GM19351 (cell line): ENCODE results near the gene TEX13D.
"Not testable (repeated sequence)": the region's sequence is repeated elsewhere in the genome, so short reads cannot be mapped to it uniquely, and the experiment has no call there.

Source experiments
- ATAC-seq: cut with Tn5 transposase; IDR thresholded peaks from one replicate; pipeline ENCODE4 v1.9.1; 2021; ENCODE audit warnings: mild to moderate bottlenecking, moderate library complexity; ENCODE audit not compliant: unreplicated experiment

TEX13D gene

DNA sequence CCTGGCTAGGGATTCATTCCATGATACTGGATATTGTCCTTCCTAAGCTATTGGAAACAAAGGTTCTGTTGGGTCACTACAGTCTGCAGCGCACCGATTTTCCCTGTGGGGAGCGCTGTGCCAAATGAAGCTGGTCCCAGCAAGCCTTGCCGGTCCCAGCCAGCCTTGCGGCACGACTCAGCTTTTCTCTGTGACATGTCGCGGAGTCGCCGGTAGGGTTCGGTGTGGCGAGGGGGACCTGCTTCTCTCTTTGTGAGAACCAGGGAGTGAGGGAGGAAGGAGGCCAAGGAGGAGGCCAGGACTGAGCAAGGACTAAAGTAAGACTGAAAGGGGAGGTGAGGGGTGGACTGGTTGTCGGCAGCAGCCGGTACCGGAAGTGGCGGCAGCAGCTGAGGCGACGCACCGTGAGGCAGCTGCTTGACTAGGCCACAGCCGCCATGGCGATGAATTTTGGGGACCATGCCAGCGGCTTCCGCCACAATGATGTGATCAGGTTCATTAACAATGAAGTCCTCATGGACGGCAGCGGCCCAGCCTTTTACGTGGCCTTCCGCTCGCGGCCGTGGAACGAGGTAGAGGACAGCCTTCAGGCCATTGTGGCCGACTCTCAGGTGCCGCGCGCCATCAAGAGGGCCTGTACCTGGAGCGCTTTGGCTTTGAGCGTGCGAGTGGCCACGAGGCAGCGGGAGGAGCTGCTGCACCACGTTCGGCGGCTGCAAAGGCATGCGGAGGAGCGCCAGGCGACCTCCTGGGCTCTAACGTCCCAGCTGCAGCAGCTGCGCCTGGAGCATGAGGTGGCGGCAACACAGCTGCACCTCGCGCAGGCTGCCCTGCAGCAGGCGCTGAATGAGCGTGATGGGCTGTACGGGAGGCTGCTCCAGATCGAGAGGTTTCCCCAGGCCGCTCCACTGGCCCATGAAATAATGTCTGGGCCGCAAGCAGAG, at the start of gene TEX13D:
Gene TEX13D (plus strand): TSS at position 180 of the 944 bp plus-strand sequence. CDS start 258 bp downstream, at position 438.
- no peak for ATAC-seq

DNA sequence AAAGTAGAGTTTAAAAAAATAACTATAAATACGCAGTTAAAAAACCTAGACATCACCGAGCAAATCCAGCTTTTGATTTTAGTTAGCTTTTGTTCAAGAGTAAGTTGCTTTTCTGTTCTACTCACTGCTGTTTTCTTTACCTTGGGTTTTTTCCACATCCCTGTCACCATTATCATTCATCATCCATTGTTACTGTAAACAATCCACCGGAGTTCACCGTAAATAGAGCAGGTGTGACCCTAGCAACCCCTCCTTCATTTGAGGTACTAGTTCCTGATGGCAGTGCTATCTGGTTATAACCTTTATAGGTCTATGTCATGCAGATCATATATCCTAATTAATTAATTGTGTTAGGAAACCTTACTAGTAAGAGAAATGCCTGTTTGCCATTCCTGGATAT, 43.0 kb upstream of the TEX13D start:
- no peak for ATAC-seq

DNA sequence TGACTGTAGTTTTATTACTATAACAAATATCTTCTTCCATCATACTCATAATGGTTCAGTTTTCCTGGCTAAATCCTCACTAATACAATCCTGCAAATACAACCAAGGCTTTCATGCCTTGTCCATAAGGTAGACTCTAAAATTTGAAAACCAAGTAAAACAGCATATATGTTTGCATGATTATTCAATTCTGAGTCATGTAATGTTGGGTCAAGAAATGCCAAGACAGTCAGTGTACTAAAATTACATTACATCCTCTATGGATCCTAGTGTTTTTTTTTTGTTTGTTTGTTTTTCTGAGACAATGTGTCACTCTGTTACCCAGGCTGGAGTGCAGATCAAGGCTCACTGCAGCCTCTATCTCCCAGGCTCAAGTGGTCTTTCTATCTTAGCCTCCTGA, 38.6 kb upstream of the TEX13D start:
- ATAC-seq: no peak

DNA sequence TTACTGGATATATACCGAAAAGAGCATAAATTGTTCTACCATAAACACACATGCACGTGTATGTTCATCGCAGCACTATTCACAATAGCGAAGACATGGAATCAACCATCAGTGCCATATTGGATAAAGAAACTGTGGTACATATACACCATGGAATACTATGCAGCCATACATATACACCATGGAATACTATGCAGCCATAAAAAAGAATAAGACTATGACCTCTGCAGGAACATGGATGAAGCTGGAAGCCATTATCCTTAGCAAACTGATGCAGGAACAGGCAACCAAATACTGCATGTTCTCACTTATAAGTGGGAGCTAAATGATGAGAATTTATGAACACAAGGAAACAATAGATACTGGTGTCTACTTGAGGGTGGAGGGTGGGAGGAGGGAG, 33.1 kb upstream of the TEX13D start:
- not testable (repeated sequence) for ATAC-seq

DNA sequence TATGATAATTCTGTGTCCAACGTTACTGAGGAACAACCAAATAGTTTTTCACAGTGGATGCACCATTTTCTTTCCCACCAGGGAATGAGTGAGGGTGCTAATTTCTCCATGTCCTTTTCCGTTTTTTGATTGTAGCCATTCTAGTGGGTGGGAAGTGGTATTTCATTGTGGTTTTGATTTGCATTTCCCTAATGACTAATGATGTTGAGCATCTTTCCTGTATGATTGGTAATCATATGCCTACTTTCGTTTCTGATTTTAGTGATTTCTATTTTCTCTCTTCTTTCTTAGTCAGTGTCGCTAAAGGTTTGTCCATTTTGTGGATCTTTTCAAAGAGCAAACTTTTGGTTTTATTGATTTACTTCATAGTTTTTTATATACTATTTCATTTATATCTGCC, 32.1 kb upstream of the TEX13D start:
- ATAC-seq: no peak

DNA sequence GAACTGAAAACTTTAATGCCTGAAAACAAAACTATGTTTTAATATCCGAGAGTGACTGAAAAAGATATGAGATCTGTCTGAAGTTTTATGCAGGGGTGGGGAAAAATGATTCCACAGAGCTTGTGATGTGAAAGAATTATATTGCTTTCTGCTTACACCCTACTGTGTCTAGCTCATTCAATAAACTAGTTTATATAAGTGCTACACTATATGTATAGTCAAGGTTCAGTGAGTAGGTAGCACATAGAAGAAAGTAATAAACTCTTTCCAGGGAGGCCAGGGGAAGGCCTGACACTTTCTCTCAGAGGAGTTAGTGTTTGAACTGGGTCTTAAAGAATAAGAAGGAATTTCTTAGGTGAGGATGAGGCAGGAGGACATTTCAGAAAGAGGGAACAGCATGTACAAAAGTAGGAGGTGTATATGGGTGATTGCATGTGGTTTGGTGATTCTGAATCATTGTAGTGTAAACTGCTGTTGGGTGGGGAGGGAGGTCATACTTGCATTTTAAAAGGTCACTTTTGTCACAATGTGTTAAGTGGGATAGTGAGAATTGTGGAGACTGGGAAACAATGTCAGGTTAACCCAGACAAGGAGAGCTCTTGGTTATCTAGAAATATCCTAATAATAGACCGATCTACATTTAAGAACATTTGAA, 25.1 kb upstream of the TEX13D start:
- no peak for ATAC-seq

DNA sequence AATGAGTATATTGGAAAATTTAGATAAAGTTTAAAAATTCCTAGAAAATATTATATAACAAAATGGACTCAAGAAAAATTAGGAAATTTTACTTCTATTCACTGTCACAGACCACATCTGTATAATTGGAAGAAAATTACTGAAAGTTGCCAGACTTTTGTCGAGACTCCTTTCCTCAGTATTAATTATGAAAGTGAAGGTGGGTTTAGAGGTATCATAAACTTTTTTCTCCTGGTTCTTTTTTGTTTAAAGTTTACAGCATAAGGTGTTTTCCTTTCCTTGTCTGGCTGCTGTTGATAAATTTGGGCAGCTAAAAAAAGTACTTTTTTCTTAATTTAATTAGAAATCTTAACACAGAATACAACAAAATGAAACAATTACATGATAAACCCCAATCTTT, 6.7 kb upstream of the TEX13D start:
- no peak for ATAC-seq

DNA sequence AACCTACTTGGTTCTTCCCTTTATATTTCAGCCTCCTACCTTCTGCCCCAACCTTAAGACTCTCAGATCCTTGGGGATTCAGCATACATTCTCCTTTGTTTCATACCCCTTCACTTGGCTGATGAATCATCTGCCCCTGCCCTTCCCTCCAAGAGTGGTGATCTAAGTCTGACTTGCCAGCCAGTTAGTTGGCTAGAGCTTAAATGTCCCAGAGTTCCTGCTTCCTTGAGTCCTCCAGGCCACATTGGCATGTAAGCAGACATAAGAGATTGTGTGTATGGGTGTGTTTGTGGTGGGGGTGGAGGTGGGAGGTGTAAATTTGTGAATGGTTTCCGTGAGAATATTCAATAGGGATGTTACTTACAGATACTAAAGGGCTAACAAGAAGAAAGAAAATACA, 3.7 kb upstream of the TEX13D start:
- no peak for ATAC-seq

DNA sequence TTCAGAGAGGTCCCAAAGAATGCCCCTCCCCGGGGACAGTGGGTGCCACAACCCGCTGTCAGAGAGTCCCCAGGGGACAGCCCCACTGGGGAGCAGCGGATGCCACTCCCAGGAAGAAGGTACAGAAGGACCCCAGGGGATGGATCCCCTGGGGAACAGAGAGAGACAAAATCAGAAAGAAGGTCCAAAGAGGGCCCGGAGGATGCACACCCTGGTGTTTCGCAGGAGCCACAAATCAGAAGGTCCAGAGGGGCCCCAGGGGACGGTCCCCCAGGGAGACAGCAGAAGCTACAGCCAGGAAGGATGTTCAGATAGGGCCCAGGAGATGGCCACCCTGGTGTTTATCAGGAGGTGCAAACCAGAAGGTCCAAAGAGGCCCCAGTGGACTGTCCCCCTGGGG, 1.4 kb downstream of the TEX13D start:
- no peak for ATAC-seq

DNA sequence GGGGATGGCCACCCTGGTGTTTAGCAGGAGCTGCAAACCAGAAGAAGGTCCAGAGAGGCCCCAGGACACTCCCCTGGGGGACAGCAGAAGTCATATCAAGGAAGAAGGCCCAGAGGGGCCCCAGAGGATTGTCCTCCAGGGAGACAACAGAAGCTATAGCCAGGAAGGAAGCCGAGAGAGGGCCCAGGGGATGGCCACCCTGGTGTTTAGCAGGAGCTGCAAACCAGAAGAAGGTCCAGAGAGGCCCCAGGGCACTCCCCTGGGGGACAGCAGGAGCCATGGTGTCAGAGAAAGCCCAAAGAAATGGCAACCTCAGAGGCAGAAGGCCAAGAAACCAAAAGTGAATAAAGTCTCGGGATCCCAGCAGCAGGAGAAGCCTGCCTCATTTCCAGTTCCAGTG, 2.1 kb downstream of the TEX13D start:
- not testable (repeated sequence) for ATAC-seq

DNA sequence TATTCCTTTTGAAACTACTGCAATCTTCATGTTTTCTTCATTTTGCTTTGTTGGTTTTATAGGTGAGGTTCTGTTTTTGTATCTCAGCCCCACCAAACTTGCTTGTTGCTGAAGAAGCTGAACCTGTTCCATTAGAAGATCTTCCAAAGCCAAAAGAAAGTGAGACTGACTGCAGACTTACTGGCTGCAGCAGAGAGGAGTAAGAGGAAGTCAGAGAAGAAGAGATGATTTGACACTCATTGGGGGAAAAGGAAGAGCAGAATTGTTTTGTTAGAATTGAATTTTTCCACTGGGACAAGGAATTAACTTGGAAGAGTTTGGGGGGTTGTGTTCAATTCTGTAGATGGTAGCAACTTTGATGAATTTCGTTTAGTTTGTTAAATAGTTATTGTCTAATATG, 3.1 kb downstream of the TEX13D start:
- peak; percentile 42 for ATAC-seq

DNA sequence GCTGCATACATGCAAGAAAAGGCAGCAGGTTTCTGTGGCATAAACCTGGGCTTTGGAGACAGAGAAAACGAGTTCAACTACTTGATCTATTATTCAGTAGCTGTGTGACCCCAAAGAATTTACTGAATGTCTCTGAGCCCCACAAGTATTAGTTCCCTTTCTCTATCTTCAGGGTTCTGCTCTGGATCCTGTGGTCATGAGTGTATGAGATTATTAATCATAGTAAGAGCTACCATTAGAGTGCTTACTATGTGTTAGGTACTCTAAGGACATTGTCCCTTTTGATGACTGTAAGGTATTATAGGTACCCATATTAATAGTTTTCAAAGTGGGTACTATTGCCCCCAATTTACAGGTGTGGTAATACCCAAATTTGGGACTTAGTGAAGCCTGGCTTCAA, 5.5 kb downstream of the TEX13D start:
- no peak for ATAC-seq

DNA sequence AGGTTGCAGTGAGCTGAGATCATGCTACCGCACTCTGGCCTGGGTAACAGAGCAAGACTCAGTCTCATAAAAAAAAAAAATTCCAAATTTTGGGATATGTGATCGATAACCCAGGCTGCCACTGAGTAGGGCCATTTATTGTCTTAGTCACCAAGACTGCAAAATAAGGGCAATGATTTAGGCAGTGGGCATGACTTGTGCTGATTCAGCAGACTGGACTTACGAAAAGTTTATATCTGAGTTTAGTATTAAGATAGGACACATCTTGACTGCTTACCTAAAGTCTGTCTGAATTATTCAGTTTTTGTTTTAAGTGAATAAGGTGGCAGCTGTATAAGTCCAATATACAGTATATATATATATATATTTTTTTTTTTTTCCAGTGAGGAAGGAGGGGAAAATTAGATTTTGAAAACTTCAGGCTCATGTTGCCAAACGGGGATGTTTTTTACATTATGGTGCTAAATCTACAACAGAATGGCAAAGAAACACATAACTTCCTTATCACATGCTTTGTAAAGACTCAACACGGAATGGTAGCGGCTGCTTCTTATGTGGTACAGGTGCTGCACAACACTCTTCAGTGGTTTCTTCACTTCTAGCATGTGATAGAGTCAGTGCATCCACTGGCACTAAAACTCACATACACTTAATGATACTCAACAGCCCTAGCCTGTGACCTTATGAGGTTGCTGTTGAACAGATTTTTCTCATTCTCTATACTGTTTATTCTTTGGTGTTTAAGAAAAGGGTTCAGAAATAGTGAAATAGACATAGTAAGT, 6.5 kb downstream of the TEX13D start:
- no peak for ATAC-seq

DNA sequence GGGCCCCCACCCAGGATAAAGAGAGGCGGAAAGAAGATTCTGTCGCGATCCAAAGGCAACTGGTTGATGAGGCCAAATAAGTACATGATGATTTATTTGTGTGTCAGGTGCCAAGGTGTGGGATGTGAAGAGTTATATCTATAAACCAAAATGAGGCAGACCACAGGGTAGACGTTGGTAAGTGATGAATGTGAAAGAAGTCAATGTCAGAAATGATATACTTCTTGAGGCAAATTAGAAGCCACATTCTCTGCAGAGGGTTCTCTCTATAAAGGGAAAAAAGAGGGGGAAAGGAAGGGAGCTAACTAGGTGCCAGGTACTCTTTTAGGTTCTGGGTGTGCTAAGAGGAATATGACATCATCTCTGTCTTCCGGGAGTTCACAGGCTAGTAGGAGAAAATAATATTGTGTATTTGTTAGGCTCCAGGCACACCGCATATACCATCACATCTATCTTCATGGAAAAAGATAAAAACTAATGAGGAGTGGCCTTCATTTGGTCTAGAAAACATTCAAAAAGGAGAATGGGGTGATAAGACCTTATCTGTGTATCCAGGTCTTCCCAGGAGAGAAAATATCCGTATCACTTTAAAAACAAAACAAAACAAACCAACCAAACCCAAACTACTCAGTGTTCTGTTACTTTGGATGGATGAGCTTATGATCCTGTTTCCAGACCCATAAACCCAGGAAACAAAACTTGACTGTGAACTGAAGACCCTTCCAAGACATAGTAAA, 9.1 kb downstream of the TEX13D start:
- no peak for ATAC-seq

DNA sequence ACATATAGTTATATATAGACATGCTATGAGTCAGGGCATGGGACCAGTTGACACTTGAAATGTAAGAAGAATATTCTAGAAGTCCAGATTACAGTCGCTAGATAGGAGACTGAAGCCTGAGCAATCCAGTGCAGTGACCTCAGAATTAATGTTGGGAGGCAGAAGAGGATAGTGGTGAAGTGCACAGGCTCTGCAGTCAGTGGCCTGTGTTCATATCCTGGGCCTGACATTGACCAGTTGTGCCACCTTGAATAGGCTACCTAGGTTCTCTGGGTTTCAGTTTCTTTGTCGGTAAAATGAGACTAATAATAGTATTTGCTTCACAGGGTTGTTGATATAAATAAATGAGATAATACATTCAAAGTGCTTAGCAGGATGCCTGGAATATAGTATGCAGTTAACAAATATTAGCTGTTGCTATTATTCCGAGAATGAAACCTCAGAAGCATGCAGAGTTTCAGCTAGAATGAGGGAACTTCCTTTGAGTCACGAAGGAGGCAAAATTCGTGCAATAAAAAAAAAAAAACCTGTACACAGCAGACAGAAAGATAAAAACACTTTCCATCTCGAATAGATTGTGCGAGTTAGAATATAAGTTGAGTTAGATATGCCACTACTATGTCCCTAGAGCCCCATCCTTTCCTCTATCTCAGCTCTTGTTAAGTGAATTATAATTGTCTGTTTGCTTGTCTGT, 9.9 kb downstream of the TEX13D start:
- peak; percentile 39 for ATAC-seq

DNA sequence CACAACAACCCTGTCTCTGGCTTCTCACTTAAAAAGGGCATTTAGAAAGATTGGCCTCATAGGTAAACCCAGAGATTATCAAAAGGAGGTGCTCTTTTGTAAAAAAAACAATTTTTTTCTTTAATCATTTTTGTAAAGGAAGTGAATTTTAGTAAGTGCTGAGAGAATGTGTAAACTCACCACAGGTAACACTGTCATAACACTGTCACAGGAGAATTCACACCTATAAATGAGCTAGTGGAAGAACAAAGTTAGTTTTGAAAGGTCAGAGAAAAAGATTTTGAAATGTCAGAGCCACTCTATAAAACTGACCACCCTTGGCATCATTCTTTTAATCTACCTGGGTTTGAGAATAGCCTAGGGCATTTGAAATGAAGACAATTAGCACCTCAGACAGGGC, 10.6 kb downstream of the TEX13D start:
- ATAC-seq: no peak

DNA sequence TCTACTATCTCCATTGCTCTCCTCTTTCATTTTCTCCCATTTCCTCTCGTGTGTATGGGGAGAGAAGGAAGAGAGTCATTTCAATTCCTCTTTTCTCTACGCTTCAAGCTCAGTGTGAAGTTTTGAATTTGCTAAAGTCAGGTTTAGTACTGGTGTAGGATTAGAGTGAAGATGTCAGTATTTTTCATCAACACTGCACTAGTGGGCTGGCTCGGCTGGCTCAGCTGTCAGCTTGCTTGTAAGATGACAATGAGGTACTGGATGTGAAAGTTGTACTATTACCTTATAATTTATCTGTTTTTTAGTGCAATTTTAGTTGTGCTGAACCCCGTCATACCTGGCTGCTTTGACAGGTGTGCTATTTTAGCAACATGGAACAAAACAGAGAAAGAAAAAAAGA, 11.8 kb downstream of the TEX13D start:
- ATAC-seq: peak; percentile 44

DNA sequence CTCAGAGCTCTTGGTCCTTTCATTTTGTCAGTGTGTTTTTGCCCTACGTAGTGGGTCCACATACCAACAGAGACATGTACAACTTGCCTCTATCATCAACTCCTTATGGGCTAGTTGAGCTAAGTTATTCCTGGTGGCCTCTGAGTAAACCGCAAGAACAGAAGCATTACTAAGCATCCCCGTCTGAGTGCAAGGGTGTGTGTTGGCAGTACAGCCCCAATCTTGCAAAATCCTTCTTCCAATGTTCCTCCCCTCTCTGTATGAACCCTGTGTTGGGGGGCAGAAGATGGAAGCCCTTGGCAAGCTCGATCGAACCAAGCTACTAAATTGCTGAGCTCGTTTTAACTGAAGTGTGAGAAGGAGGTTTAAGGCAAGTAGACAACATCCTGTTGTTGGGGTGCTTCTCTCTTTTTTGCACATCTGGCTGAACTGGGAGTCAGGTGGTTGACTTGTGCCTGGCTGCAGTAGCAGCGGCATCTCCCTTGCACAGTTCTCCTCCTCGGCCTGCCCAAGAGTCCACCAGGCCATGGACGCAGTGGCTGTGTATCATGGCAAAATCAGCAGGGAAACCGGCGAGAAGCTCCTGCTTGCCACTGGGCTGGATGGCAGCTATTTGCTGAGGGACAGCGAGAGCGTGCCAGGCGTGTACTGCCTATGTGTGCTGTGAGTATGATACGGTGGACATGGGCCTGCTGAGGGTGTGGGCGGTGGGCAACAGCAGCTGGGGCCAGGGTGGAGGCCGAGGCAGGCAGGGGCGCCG, 13.8 kb downstream of the TEX13D start, which contains the start of gene SH2D1A:
Gene SH2D1A (plus strand): TSS at position 447 of the 760 bp plus-strand sequence. CDS start 80 bp downstream, at position 527.
- ATAC-seq: no peak

DNA sequence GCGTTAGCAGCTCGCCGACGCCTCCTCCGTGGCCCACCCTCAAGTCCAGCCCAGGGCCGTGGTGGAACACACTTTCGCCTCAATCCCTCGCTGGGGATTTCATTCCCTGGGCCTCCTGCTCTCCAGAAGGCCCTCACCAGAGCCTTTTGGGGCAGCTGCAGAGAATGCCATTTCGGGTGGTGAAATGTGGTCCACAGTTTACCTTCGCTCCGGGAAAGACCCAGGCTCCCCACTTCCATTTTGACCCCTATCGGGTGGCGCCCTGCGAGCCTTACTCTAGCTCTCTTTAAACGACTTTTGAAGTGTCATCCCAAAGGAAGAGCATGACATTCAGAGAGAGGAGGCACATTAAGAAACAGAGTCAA, 14.4 kb downstream of the TEX13D start:
- ATAC-seq: no peak
